GM19099 (cell line): ENCODE results near the gene RBX1.

ENCODE experiments used
- POLR2A ChIP-seq: IDR thresholded peaks from 3 replicates; pipeline ENCODE4 v1.6.1; 2011; ENCODE audit warnings: low read depth; ENCODE audit not compliant: insufficient read length; ENCODE audit errors: extremely low read depth

The RBX1 gene

DNA sequence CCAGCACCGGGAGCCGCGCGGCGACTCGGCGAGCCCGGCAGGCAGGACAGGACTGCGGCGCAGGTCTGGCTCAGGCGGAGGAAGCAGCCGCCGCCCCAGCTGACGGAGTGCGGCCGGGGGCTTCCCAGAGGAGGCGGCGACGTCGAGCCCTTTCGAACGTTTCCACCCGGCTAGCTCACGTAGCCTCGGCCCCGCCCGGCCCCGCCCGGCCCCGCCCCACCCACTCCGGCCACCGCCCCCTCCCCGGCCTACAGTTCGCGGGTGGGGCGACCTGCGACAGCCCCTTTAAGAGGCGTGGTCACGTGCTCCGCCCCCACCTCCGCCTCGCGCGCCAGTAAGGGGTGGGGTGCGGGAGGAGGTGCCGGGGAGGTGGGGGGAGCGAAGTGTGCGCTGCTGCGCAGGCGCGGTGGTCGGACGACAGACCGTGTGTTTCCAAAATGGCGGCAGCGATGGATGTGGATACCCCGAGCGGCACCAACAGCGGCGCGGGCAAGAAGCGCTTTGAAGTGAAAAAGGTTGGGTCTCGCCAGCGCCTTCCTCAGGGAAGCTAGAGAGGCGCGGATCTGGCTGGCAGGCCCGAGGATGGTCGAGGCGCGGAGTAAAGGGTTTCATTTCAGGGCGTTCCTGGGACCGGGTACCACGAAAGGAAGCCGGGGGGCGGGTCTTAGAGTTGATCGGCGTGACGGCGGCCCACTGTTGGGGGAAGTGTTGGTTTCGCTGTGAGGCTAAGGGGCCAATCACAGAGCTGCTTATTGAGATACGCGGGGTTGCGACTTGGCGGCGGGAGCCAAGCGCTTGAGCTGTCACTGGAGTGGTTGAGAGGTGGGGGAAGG, at the start of gene RBX1:
RBX1 (plus strand) TSS at position 417 of the 833 bp plus-strand sequence; CDS start at position 438, 21 bp downstream.
- peak; percentile 96 for TF ChIP-seq POLR2A

DNA sequence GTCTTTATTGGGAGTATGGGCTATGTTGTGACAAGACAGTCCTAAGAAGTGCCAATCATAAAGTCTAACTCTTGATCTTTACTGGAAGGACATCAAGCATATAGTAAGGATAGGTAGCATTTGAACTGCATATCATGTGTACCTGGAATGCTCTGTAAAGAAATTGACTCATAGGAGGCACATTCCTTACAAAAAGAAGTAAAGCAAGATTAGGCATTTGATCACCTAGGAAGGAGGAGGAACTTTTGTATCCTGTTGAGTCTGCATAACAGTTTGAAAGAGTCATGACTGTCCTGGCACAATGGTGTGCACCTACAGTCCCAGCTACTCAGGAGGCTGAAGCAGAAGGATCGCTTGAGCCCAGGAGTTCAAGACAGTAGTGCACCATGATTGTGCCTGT, 47.1 kb upstream of the RBX1 start:
- TF ChIP-seq POLR2A = no peak

DNA sequence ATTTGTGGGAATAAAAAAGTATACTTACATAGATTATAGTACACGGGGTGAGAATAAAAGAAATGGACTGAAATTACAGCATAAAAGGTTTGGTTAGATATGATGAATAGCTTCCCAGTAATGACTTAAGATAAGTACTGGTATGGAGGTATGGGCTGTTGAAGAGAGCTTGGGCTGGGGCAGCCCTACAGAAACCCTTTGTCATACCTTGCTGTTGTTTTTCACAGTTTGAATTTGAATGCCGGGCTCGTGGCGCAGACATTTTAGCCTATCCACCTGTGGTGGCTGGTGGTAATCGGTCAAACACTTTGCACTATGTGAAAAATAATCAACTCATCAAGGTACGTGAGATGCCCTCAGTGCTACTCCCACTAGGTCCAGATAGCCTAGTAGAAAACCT, 42.3 kb upstream of the RBX1 start:
- TF ChIP-seq POLR2A = no peak

DNA sequence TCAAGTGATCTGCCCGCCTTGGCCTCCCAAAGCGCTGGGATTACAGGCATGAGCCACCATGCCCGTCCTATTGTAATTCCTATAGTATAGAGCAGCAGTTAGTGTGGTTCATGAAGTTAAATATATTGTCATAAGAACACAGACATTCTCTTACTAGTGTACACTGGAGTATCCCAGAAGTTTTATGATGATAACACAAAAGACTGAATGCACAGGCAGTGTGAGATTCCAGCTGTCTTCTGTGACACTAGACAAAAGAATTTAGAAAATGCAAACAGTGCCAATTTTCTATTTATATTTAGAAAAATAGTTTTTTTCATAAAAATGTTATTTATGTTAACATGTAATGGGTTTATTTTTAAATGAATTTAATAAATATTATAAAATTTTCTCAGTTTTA, 39.4 kb upstream of the RBX1 start:
- no peak for TF ChIP-seq POLR2A

DNA sequence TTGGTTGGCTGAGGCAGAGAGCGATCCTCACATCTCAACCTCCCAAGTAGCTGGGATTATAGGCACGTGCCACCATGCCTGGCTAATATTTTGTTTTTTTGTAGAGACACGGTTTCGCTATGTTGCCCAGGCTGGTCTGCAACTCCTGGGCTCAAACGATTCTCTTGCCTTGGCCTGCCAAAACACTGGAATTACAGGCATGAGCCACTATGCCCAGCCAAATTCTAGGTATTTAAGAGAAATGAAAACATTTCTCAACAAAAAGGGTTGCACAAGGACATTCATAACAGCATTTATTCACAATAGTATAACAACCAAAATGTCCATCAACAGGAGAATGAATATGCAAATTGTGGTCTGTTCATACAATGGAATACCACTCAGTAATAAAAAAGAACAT, 31.7 kb upstream of the RBX1 start:
- no peak for TF ChIP-seq POLR2A

DNA sequence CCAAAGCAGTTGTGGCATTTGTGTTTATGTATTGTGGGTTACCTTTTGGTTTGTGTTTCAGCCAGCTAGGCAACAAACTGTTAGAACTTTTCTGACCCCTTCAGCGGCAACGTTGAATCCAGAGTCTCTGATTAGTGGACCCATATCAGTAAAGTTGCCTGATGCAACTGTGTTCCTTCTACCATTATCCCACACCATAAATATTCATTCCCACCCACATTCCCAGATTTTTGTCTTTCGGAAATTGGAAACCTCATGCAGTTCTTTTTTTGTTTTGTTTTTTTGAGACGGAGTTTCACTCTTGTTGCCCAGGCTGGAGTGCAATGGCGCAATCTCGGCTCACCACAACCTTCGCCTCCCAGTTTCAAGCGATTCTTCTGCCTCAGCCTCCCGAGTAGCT, 30.7 kb upstream of the RBX1 start:
- no peak for TF ChIP-seq POLR2A

DNA sequence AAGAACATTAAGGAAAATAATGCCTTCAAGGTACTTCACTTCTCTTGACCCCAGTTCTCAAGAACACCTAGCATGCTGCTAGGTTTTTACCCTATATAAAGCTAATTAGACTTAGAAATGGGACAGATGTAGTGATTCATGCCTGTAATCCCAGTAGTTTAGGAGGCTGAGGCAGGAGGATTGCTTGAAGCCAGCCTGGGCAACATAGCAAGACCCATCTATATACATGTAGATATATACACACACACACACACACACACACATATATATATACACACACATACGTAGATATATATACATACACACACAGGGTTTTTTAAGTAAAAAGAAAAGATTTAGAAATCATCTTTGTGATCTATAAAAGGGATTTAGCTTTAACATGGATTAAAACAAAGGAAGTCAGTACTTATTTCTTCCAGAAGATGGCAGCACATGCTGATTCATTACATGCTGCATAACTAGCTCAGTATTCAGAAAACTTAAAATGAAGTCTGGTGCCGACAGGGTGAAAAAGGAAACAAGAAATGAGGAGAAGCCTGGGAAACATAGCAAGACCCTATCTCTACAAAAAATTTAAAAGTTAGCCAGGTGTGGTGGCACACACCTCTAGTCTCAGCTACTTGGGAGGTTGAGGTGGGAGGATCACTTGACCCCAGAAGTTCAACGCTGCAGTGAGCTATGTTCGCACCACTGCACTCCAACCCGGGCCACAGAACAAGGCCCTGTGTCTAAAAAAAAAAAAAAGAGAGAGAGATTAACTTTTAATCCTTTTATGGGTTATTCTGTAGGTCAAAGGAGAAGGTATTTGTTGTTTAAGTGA, 28.5 kb upstream of the RBX1 start:
- no peak for TF ChIP-seq POLR2A

DNA sequence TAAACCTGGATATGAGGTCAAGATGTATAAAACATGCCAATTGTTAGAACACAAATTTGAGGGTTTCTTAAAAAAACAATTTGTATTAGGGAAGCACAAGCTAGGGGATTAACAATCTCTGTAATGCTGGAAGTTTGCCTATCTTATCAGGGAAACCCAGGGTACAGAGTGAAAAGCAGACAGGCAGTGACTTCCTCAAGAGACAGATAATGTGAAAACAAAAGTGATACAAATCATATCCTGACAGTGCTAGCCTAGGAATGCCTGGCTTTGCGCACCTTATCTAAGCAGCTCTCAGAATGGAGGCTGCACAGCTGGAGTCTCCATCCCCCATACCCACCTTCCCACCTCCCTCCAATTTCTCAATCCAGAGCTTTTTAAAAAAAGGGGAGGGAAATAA, 22.5 kb upstream of the RBX1 start:
- no peak for TF ChIP-seq POLR2A

DNA sequence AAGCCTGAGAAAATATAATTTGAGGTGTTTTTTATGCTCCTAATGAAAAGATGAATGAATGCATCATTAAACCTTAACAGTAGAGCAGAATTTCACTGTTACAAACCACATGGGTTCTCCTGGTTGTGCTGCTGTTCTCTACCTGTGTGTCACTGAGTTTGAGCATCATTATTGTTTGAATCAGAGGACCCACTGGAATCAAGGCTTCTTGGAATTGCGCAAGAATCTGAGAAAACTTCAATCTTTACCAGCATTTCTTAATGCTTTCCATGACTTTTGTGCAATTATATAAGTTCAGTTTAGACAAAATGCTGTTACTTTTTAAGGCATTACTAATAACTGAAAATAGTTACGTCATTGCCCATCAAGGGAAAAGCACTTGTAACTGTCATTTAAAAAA, 18.8 kb upstream of the RBX1 start:
- no peak for TF ChIP-seq POLR2A

DNA sequence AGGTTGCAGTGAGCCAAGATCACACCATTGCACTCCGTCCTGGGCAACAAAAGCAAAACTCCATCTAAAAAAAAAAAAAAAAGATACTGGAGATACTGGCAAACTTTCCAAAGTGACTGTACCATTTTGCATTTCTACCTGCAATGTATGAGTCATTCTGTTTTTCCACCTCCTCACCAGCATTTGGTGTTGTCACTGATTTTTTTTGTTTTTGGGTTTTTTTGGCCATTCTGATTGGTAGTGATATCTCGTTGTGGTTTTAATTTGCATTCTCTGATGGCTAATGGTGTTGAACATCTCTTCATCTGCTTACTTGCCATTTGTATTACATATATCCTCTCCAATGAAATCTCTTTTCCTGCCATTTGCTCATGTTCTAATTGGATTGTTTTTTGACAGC, 12.0 kb upstream of the RBX1 start:
- no peak for TF ChIP-seq POLR2A

DNA sequence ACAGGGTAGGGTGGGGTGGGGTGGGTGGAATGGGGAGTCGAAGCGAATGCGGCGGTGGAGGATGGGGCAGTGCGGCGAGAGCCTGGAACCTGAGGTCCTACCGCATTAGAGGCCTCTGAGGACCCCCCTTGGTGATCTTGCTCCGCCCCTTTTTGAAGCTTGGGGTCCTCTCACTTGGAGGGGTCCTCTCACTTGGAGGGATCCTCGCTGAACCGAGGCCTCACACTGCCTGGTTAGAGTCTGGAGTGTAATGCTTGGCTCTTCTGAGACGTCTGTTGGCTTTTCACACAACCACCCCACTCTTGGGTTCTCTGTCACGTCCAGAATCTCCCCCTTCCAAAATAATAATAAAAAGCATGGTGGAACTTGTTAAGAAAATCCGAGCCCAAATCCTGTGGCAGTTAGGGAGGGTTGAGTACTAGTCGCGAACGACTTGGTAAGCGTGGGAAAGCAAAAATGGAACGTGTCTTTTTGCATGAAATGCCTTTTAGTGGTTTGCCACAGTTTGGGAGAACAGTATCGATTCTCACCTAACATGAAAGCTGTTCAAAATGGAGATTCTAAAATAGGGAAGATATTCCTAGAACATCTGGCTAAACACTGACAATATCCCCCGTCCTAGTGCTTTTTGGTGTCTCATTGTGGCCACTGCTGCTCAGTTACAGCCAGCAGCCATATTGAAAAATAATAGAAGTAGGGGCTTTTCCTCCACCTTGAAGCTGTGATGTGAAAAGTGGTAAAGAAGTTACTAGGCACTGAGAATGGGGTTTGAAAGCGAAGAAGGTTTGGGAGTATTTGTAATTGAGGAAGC, 822 bp downstream of the RBX1 start:
- TF ChIP-seq POLR2A = no peak

DNA sequence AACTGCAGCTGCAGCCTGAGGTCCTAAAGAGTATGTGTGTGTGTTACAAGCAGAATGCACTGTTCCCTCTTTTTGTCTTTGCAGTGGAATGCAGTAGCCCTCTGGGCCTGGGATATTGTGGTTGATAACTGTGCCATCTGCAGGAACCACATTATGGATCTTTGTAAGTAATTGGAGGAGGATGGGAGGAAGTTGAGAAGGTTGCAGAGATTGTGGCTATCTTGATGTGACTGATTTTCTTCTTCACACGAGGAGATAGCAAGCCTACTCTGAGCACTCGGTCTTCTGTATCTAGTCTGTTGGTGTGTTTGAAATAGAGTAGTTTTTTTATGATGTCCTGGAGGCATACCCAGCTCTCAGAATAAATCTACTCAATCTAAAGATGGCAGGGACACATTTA, 2.3 kb downstream of the RBX1 start:
- no peak for TF ChIP-seq POLR2A

DNA sequence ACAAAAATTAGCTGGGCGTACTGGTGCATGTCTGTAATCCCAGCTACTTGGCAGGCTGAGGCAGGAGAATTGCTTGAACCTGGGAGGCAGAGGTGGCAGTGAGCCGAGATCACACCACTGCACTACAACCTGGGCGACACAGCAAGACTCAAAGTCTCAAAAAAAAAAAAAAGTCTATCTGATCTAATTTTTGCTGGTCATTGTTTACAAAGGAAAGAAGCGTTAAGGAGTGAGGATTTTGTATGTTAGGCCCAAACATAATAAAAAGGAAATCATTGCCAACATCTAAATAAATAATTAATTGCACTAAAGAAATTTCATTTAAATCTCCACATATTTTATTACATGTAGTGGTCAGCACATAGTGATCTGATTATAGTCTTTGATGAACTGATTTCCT, 2.9 kb downstream of the RBX1 start:
- TF ChIP-seq POLR2A = no peak

DNA sequence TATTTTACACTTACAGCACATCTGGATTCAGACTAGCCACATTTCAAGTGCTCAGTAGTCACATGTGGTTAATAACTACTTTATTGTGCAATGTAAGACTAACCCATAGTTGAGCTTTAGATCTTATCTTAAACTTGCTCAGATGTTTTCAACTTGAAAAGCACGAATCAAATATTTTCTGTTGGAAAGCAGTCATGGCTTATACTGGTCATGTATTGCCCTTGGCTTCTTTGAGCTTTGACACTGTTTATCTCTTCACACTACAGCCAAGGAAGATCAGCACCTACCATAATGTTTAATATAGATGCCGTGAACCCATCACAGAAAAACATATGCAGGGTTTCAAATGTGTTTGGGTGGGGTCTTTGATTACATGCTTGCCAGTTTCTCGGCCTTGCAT, 4.4 kb downstream of the RBX1 start:
- TF ChIP-seq POLR2A = no peak

DNA sequence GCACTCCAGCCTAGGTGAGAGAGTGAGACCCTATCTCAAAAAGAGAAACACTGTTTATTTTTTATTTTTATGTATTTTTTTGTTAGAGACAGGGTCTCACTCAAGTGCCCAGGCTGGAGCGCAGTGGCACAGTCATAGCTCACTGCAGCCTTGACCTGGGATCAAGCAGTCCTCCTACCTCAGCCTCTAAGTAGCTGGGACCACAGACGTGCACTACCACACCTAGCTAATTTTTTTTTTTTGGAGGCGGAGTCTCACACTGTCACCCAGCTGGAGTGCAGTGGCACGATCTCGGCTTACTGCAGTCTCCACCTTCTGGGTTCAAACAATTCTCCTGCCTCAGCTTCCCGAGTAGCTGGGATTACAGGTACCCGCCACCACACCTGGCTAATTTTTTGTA, 6.4 kb downstream of the RBX1 start:
- TF ChIP-seq POLR2A = no peak
